ENCODE results near the gene COG3.

GRCh38 chr13:45436332-45436731, 28.4 kb upstream of the COG3 start:
- TF ChIP-seq, protein P1, sequence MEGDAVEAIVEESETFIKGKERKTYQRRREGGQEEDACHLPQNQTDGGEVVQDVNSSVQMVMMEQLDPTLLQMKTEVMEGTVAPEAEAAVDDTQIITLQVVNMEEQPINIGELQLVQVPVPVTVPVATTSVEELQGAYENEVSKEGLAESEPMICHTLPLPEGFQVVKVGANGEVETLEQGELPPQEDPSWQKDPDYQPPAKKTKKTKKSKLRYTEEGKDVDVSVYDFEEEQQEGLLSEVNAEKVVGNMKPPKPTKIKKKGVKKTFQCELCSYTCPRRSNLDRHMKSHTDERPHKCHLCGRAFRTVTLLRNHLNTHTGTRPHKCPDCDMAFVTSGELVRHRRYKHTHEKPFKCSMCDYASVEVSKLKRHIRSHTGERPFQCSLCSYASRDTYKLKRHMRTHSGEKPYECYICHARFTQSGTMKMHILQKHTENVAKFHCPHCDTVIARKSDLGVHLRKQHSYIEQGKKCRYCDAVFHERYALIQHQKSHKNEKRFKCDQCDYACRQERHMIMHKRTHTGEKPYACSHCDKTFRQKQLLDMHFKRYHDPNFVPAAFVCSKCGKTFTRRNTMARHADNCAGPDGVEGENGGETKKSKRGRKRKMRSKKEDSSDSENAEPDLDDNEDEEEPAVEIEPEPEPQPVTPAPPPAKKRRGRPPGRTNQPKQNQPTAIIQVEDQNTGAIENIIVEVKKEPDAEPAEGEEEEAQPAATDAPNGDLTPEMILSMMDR (IDR thresholded peaks at IDR 0.05; ENCODE audit: poor library complexity) = no peak
- TF ChIP-seq EZH2 (IDR thresholded peaks at IDR 0.05; ENCODE audit: borderline replicate concordance) = no peak

All from hepatocyte (in vitro differentiated cells).